ENCODE results near the gene RAB36. TPM values are rescaled to one million over a fixed set of nuclear protein-coding genes. Genes with fewer than 3 reads are reported as not detected.

RAB36 gene
- polyA plus RNA-seq, 1 of the 3 experiments (the other 2 are of a cell fraction), result 6.6 TPM

DNA sequence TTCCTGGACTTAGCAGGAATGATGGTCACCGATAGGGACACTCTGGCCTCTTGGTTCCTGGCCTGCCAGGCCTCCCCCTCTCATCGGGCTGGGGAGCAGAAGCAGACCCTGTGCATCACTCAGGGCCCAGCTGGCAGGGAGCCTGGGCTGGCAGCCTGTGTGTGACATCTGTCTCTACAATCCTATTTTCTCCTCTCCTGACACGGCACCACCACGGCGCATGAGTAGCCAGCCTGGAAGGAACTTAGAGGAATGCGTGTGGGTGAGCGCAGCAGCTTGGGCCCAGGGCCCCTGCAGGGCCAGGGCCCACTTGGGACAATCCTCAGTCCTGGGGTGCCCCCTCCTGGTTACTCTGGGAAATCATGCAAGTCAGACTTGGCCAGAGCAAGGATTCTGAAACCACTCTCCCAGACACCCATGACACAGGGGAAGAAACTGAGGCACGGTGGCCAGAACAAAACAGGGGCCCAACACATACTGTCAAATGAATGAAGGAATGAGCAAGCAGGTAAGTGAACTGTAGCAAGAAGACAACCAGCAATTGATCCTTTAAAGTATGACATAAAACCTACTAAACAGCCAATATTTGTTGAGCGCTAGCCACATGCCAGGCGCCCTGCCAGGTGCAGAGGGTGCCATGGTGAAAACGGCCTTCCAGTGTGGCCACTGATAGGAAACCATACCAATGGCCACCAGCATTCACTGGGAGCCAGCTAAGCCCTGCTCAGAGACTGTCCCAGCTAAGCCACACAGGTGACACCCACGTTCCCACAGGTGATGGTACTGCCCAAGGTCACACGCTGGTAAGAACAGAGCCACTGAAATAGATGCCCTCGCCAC lies 16.8 kb upstream of the RAB36 start (continued):
- TF ChIP-seq NRF1 (IDR thresholded peaks at IDR 0.05; ENCODE audit: low read depth, low read length) (peak; percentile 50; the same call in 1 of the 2 replicates), YY1 (IDR thresholded peaks at IDR 0.05; ENCODE audit: low read depth) (no peak)
- TF ChIP-seq, protein P1, sequence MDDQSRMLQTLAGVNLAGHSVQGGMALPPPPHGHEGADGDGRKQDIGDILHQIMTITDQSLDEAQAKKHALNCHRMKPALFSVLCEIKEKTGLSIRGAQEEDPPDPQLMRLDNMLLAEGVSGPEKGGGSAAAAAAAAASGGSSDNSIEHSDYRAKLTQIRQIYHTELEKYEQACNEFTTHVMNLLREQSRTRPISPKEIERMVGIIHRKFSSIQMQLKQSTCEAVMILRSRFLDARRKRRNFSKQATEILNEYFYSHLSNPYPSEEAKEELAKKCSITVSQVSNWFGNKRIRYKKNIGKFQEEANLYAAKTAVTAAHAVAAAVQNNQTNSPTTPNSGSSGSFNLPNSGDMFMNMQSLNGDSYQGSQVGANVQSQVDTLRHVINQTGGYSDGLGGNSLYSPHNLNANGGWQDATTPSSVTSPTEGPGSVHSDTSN (IDR thresholded peaks at IDR 0.05), result no peak

DNA sequence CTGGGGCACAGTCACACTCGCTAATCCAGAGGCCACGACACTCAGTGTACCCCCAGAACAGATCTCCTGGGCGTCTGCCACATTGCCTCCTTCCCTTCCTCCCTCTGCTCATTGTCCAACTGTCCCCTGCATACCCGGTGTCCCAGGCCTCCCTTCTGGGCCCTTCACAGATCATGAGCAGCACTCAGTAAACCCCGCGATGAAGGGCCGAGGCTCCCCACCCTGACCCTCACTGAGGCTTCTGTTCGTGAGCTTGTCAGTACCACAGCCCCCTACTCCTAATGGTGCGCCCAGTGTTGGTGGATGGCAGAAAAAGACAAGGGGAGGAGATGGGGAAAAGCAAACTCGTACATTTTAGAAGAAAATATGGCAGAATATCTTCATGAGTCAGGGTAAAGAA lies 16.1 kb upstream of the RAB36 start:
- H3F3A ChIP-seq (replicated peaks; ENCODE audit: insufficient read depth), result no peaks in the 10 kb centered on the region
- H3K4me3 ChIP-seq (ENCODE audit: low read depth in 2 of 2, low read length in 1 of 2), result no peak overlapping the region
- no peaks in the 10 kb centered on the region for H3K9me3 ChIP-seq
- H3K79me2 ChIP-seq (ENCODE audit: insufficient read depth), result no peaks in the 10 kb centered on the region
- no peak overlapping the region for H3K9ac ChIP-seq
- CTCF ChIA-PET, result interaction anchor here (0.7 to 13.2 kb wide), 20 partner anchors 9 to 944 kb away, joined by 3 to 397 read pairs (median 4); partner anchors contain the start of genes RAB36 and RSPH14
- H3K4me1 ChIP-seq (ENCODE audit: control insufficient read depth in 1 of 2, insufficient read depth in 2 of 2, low read depth in 1 of 2, low read length in 1 of 2), result peaks cover 0 to 22% of the 10 kb centered on the region in 2 experiments; a peak in 1 of 4 replicates
- H3K27me3 ChIP-seq (ENCODE audit: insufficient read depth), result no peaks in the 10 kb centered on the region
- DNase-seq, result no peak
- H3K36me3 ChIP-seq (replicated peaks in 1 of 2; ENCODE audit: control insufficient read depth in 1 of 2, insufficient read depth in 2 of 2, low read length in 1 of 2), result no peaks in the 10 kb centered on the region
- TF ChIP-seq MXI1 (IDR thresholded peaks at IDR 0.05; ENCODE audit: low read depth, low read length) (no peak), RFX5 (IDR thresholded peaks at IDR 0.05; ENCODE audit: low read length) (no peak), TAF1 (IDR thresholded peaks at IDR 0.05; ENCODE audit: borderline replicate concordance, low read depth, low read length) (no peak), CHD2 (IDR thresholded peaks at IDR 0.05; ENCODE audit: low read length, partially characterized antibody) (no peak), GABPA (IDR thresholded peaks at IDR 0.05; ENCODE audit: low read depth) (no peak), POLR2AphosphoS5 (IDR thresholded peaks at IDR 0.05; ENCODE audit: low read depth, low read length) (no peak), TCF12 (IDR thresholded peaks at IDR 0.05) (no peak), FOSL2 (IDR thresholded peaks at IDR 0.05; ENCODE audit: borderline replicate concordance, low read depth) (no peak), ELF1 (IDR thresholded peaks at IDR 0.05) (no peak), TEAD4 (IDR thresholded peaks at IDR 0.05; ENCODE audit: borderline replicate concordance, insufficient read depth) (no peak), RAD21 (IDR thresholded peaks at IDR 0.05; ENCODE audit: low read length) (no peak)
- TF ChIP-seq, protein P2, sequence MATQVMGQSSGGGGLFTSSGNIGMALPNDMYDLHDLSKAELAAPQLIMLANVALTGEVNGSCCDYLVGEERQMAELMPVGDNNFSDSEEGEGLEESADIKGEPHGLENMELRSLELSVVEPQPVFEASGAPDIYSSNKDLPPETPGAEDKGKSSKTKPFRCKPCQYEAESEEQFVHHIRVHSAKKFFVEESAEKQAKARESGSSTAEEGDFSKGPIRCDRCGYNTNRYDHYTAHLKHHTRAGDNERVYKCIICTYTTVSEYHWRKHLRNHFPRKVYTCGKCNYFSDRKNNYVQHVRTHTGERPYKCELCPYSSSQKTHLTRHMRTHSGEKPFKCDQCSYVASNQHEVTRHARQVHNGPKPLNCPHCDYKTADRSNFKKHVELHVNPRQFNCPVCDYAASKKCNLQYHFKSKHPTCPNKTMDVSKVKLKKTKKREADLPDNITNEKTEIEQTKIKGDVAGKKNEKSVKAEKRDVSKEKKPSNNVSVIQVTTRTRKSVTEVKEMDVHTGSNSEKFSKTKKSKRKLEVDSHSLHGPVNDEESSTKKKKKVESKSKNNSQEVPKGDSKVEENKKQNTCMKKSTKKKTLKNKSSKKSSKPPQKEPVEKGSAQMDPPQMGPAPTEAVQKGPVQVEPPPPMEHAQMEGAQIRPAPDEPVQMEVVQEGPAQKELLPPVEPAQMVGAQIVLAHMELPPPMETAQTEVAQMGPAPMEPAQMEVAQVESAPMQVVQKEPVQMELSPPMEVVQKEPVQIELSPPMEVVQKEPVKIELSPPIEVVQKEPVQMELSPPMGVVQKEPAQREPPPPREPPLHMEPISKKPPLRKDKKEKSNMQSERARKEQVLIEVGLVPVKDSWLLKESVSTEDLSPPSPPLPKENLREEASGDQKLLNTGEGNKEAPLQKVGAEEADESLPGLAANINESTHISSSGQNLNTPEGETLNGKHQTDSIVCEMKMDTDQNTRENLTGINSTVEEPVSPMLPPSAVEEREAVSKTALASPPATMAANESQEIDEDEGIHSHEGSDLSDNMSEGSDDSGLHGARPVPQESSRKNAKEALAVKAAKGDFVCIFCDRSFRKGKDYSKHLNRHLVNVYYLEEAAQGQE (IDR thresholded peaks at IDR 0.05; ENCODE audit: low read depth, low read length), result no peak
- TF ChIP-seq, protein P3, sequence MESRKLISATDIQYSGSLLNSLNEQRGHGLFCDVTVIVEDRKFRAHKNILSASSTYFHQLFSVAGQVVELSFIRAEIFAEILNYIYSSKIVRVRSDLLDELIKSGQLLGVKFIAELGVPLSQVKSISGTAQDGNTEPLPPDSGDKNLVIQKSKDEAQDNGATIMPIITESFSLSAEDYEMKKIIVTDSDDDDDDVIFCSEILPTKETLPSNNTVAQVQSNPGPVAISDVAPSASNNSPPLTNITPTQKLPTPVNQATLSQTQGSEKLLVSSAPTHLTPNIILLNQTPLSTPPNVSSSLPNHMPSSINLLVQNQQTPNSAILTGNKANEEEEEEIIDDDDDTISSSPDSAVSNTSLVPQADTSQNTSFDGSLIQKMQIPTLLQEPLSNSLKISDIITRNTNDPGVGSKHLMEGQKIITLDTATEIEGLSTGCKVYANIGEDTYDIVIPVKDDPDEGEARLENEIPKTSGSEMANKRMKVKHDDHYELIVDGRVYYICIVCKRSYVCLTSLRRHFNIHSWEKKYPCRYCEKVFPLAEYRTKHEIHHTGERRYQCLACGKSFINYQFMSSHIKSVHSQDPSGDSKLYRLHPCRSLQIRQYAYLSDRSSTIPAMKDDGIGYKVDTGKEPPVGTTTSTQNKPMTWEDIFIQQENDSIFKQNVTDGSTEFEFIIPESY (IDR thresholded peaks at IDR 0.05; ENCODE audit: borderline replicate concordance, low read depth), result no peak
- TF ChIP-seq, protein P1 (IDR thresholded peaks at IDR 0.05), result no peak
- H4K20me1 ChIP-seq (ENCODE audit: insufficient read depth), result no peaks in the 10 kb centered on the region
- no peaks in the 10 kb centered on the region for H3K9me2 ChIP-seq
- 74% methylated on average over 10 of the region's 10 CpGs for WGBS (ENCODE audit: low lambda C conversion rate)
- H3K4me2 ChIP-seq, result no peak overlapping the region
- POLR2A ChIA-PET, result no interaction called here
- H3K27ac ChIP-seq (ENCODE audit: low read depth in 2 of 2, low read length in 1 of 2), result no peak overlapping the region; a peak in 1 of 4 replicates
- no peak overlapping the region for H2AFZ ChIP-seq (ENCODE audit: low read depth)

All from SK-N-SH (cell line).